Lung (tissue), 12 donors: Measurements from ENCODE around the gene SUPT6H. TPM values are rescaled to one million over a fixed set of nuclear protein-coding genes. Genes with fewer than 3 reads are reported as not detected.
A peak's percentile ranks its signal among the peaks of the same experiment; 100 is the strongest.

Experiments
- ATAC-seq: fragments of 200-7000 bp; cut with Tn5 transposase; one replicate; pipeline ENCODE4 v1.9.1; 2020; ENCODE audit warnings: moderate number of reproducible peaks; ENCODE audit not compliant: insufficient read depth, low FRiP score
- DNase-seq, 3 donors: peaks; one replicate each; pipeline ENCODE4 v3.0.0-alpha.2; 2013 to 2017
- H3K27ac ChIP-seq, 2 donors: one replicate each; pipeline ENCODE4 v1.5.1; 2013; ENCODE audit warnings: mild to moderate bottlenecking in 2 of 2, moderate library complexity in 2 of 2, control low read depth in 1 of 2, inconsistent platforms in 1 of 2, low read depth in 1 of 2, low read length in 1 of 2
- H3K27me3 ChIP-seq, 3 donors: one replicate each; pipeline ENCODE4 v1.5.1; 2013; ENCODE audit warnings: low read length in 2 of 3; ENCODE audit not compliant: control insufficient read depth in 3 of 3, insufficient read depth in 3 of 3
- H3K36me3 ChIP-seq, 4 donors: one replicate each; pipeline ENCODE4 v1.5.1; 2013; ENCODE audit warnings: low read length in 4 of 4, mild to moderate bottlenecking in 1 of 4, moderate library complexity in 1 of 4; ENCODE audit not compliant: control insufficient read depth in 4 of 4, insufficient read depth in 4 of 4
- H3K4me1 ChIP-seq, 5 donors: one replicate each; pipeline ENCODE4 v1.5.1; 2013; ENCODE audit warnings: low read length in 5 of 5, mild to moderate bottlenecking in 2 of 5, moderate library complexity in 1 of 5; ENCODE audit not compliant: control insufficient read depth in 5 of 5, insufficient read depth in 5 of 5
- H3K4me3 ChIP-seq: one replicate; pipeline ENCODE4 v1.5.1; 2013; ENCODE audit warnings: mild to moderate bottlenecking, control low read depth, moderate library complexity
- H3K9ac ChIP-seq, 2 donors: one replicate each; pipeline ENCODE4 v1.5.1; 2013; ENCODE audit warnings: low read length in 2 of 2, control low read depth in 1 of 2; ENCODE audit not compliant: insufficient read depth in 1 of 2
- H3K9me3 ChIP-seq, 4 donors: one replicate each; pipeline ENCODE4 v1.5.1; 2013; ENCODE audit warnings: low read length in 3 of 4, mild to moderate bottlenecking in 1 of 4, moderate library complexity in 1 of 4; ENCODE audit not compliant: control insufficient read depth in 4 of 4, insufficient read depth in 3 of 4
- CTCF ChIP-seq: IDR thresholded peaks from 2 replicates; pipeline ENCODE4 v1.5.1; 2012; ENCODE audit warnings: mild to moderate bottlenecking; ENCODE audit errors: control extremely low read depth, extremely low read depth
- WGBS, 2 donors: extraction: QIAGEN DNeasy Blood & Tissue Kit; methylation state at CpG; one replicate each; pipeline ENCODE4 v1.1.7; 2013; 5-methylcytosine and 5-hydroxymethylcytosine counted together
- polyA plus RNA-seq, 2 donors: library from polyadenylated mRNA; stranded (reverse); fragments of 200-250 nt; gene quantifications; one replicate each; pipeline ENCODE4 v1.2.1, GENCODE V29; 2013
- total RNA-seq, 2 donors: library from RNA; depleted of rRNA in 1 of 2; stranded (reverse); fragments of >200 nt in 1 of 2; gene quantifications; one replicate each; pipeline ENCODE4 v1.2.1, GENCODE V29; 2014 to 2021
- donor health status: control.
- donor health status: control.
- donor health status: Bipolar disorder and iron deficiency.
- donor health status: healthy.
- donor health status: DM: yes; HTN: yes; CAD: no.

The SUPT6H gene
- total and polyA plus RNA-seq, 4 donors: 27.5 to 96.4 (median 48.6) TPM

- Histone ChIP-seq H3K4me3 (peak within 1 kb of the TSS; percentile 47), H3K9ac (no peak within 1 kb of the TSS), H3K4me1 (peaks cover 0 to 44% (median 10%) of the 10 kb centered on the region in 5 donors), H3K27me3 (no peaks in the 10 kb centered on the region), H3K27ac (peak within 1 kb of the TSS; percentile 38 to 92), H3K36me3 (peaks cover 9 to 29% (median 19%) of the 10 kb centered on the region in 4 donors), H3K9me3 (no peaks in the 10 kb centered on the region)
- WGBS, 2 donors: 0% methylated on average over 29 to 49 of the region's 49 CpGs
- DNase-seq (peak; percentile 81 to 88 (median 84)), ATAC-seq (peak; percentile 50)
- TF ChIP-seq CTCF: no peak
Observed at GRCh38 chr17:28726226-28726626, 64.2 kb downstream of the SUPT6H start, which contains the start of gene TLCD1. Gene TLCD1 (minus strand): TSS chr17:28726233. CDS start chr17:28726097, 136 bp downstream.

GRCh38 chr17:28726627-28727491 is 64.9 kb downstream of the SUPT6H start:
- Histone ChIP-seq H3K9me3 (no peaks in the 10 kb centered on the region), H3K27ac (peak overlapping the region; percentile 38 to 78), H3K4me1 (peaks cover 0 to 38% (median 5%) of the 10 kb centered on the region in 5 donors), H3K27me3 (no peaks in the 10 kb centered on the region), H3K4me3 (peak overlapping the region; percentile 47), H3K36me3 (peaks cover 9 to 24% (median 16%) of the 10 kb centered on the region in 4 donors), H3K9ac (no peak overlapping the region)
- 0 to 1% methylated on average over 53 to 57 of the region's 57 CpGs for WGBS, 2 donors
- ATAC-seq (peak; percentile 76), DNase-seq (peak; percentile 98)
- TF ChIP-seq CTCF: peak; percentile 99

- H3K27me3 ChIP-seq: no peaks in the 10 kb centered on the region
- no peak for TF ChIP-seq CTCF
- DNase-seq (peak; percentile 97 to 98 (median 98)), ATAC-seq (peak; percentile 73)
- H3K27ac ChIP-seq: peak within 1 kb of the TSS; percentile 91 to 97
- peaks cover under 1 to 9% (median 6%) of the 10 kb centered on the region in 4 donors for H3K36me3 ChIP-seq
- no peaks in the 10 kb centered on the region for H3K9me3 ChIP-seq
- peak within 1 kb of the TSS; percentile 46 to 89 for H3K9ac ChIP-seq
- peaks cover 0 to 31% (median 5%) of the 10 kb centered on the region in 5 donors for H3K4me1 ChIP-seq
- peak within 1 kb of the TSS; percentile 46 for H3K4me3 ChIP-seq
- WGBS, 2 donors: 0% methylated on average over 55 to 64 of the region's 64 CpGs
Observed at GRCh38 chr17:28728364-28729200, 66.6 kb downstream of the SUPT6H start, which contains the start of gene NEK8. Gene NEK8 (plus strand): TSS chr17:28728788. CDS start chr17:28728814, 26 bp downstream.
